CD4-positive, alpha-beta T cell treated with Interleukin-17A for 4 hours (primary cell): Measurements from ENCODE around the gene CPNE7.
"Not testable (repeated sequence)": the region's sequence is repeated elsewhere in the genome, so short reads cannot be mapped to it uniquely, and the experiment has no call there.

ENCODE experiments used
- DNase-seq: peaks from one replicate; pipeline ENCODE4 v3.0.0-alpha.2; 2020; ENCODE audit warnings: mixed read lengths

CPNE7 gene

GRCh38 chr16:89624777-89625761, 49.5 kb downstream of the CPNE7 start:
- DNase-seq = no peak

GRCh38 chr16:89629827-89630610, 54.5 kb downstream of the CPNE7 start:
- DNase-seq = no peak

GRCh38 chr16:89633064-89633631, 57.6 kb downstream of the CPNE7 start:
- DNase-seq = no peak

- not testable (repeated sequence) for DNase-seq
These were observed 59.2 kb downstream of the CPNE7 start for GRCh38 chr16:89634463-89635385.

- no peak for DNase-seq
These were observed 61.1 kb downstream of the CPNE7 start for GRCh38 chr16:89636663-89637062.

GRCh38 chr16:89637379-89637778, 61.8 kb downstream of the CPNE7 start:
- DNase-seq = no peak

- no peak for DNase-seq
These were observed 62.9 kb downstream of the CPNE7 start for GRCh38 chr16:89638455-89638854.

- no peak for DNase-seq
These were observed 63.8 kb downstream of the CPNE7 start for GRCh38 chr16:89639385-89639784.

- no peak for DNase-seq
These were observed 66.0 kb downstream of the CPNE7 start for GRCh38 chr16:89641458-89642119.

GRCh38 chr16:89642574-89642973, 67.0 kb downstream of the CPNE7 start:
- DNase-seq = no peak

- DNase-seq = no peak
These were observed 68.3 kb downstream of the CPNE7 start for GRCh38 chr16:89643769-89644300.

- no peak for DNase-seq
These were observed 69.6 kb downstream of the CPNE7 start for GRCh38 chr16:89645122-89645521.

GRCh38 chr16:89646270-89646669, 70.7 kb downstream of the CPNE7 start:
- no peak for DNase-seq
